SK-N-SH (cell line): ENCODE results near the gene NEUROG2. TPM values are rescaled to one million over a fixed set of nuclear protein-coding genes. Genes with fewer than 3 reads are reported as not detected.
A peak's percentile ranks its signal among the peaks of the same experiment; 100 is the strongest.

Source experiments
- CTCF ChIA-PET: fragments of 300-600, 350-600 bp; formaldehyde crosslinking; extraction: SDS; loops from one replicate; lab custom pipeline; 2021; lab: Yijun Ruan, JAX
- POLR2A ChIA-PET: fragments of 350-600 bp; sonication (Branson Sonifier 250); formaldehyde crosslinking; extraction: SDS; loops from one replicate; lab custom pipeline; 2020; ENCODE audit warnings: antibody characterized with exemption, inconsistent platforms; lab: Yijun Ruan, JAX
- DNase-seq: peaks from one replicate; pipeline ENCODE4 v3.0.0; 2012
- H2AFZ ChIP-seq: fragments of 200-600 bp; sonication (generic); 2 replicates; pipeline ENCODE4 v1.8.1; 2016; ENCODE audit warnings: antibody characterized with exemption, mild to moderate bottlenecking, low read depth
- H3F3A ChIP-seq: fragments of 200-600 bp; sonication (generic); replicated peaks from 2 replicates; pipeline ENCODE3; 2016; ENCODE audit warnings: antibody characterized with exemption, mild to moderate bottlenecking; ENCODE audit not compliant: insufficient read depth
- H3K27ac ChIP-seq, 2 experiments: fragments of 200-500 bp in 1 of 2; fragments of 200-600 bp in 1 of 2; sonication (Bioruptor generic) in 1 of 2; sonication (generic), shearing (Covaris generic) in 1 of 2; 2 replicates each; pipeline versions ENCODE4 v1.5.1 to v1.6.1; 2014 to 2016; ENCODE audit warnings: low read depth in 2 of 2, inconsistent platforms in 1 of 2, low read length in 1 of 2, mild to moderate bottlenecking in 1 of 2, mixed read lengths in 1 of 2
- H3K27me3 ChIP-seq: fragments of 200-600 bp; sonication (generic), shearing (Covaris generic); 2 replicates; pipeline ENCODE4 v1.6.1; 2016; ENCODE audit warnings: mixed run types; ENCODE audit not compliant: insufficient read depth
- H3K36me3 ChIP-seq, 2 experiments: fragments of 200-500 bp in 1 of 2; fragments of 200-600 bp in 1 of 2; sonication (Bioruptor generic) in 1 of 2; sonication (generic) in 1 of 2; replicated peaks in 1 of 2; 2 replicates each; pipeline versions ENCODE3 to v1.5.1; 2014 to 2016; ENCODE audit warnings: low read length in 1 of 2, mild to moderate bottlenecking in 1 of 2; ENCODE audit not compliant: insufficient read depth in 2 of 2, control insufficient read depth in 1 of 2
- H3K4me1 ChIP-seq, 2 experiments: fragments of 200-500 bp in 1 of 2; fragments of 200-600 bp in 1 of 2; sonication (Bioruptor generic) in 1 of 2; sonication (generic), shearing (Covaris generic) in 1 of 2; 2 replicates each; pipeline versions ENCODE4 v1.5.1 to v1.6.1; 2014 to 2016; ENCODE audit warnings: low read depth in 1 of 2, low read length in 1 of 2, mixed run types in 1 of 2; ENCODE audit not compliant: insufficient read depth in 2 of 2, control insufficient read depth in 1 of 2
- H3K4me2 ChIP-seq: fragments of 200-600 bp; sonication (generic), shearing (Covaris generic); 2 replicates; pipeline ENCODE4 v1.6.1; 2017; ENCODE audit warnings: mixed run types
- H3K4me3 ChIP-seq, 2 experiments: fragments of 200-500 bp in 1 of 2; fragments of 200-600 bp in 1 of 2; sonication (Bioruptor generic) in 1 of 2; sonication (generic), shearing (Covaris generic) in 1 of 2; 2 replicates each; pipeline versions ENCODE4 v1.5.1 to v1.8.1; 2014 to 2016; ENCODE audit warnings: low read depth in 2 of 2, inconsistent platforms in 1 of 2, low read length in 1 of 2, mild to moderate bottlenecking in 1 of 2, mixed read lengths in 1 of 2, moderate library complexity in 1 of 2
- H3K79me2 ChIP-seq: fragments of 200-600 bp; sonication (generic); 2 replicates; pipeline ENCODE4 v1.8.1; 2017; ENCODE audit warnings: mild to moderate bottlenecking; ENCODE audit not compliant: insufficient read depth
- H3K9ac ChIP-seq: fragments of 200-600 bp; sonication (generic); 2 replicates; pipeline ENCODE4 v1.6.1; 2017; ENCODE audit warnings: mixed run types
- H3K9me2 ChIP-seq: fragments of 200-600 bp; sonication (generic); 2 replicates; pipeline ENCODE4 v1.6.1; 2017; ENCODE audit warnings: mixed run types
- H3K9me3 ChIP-seq: fragments of 200-600 bp; sonication (generic); 2 replicates; pipeline ENCODE4 v1.6.1; 2017; ENCODE audit warnings: mixed run types, mild to moderate bottlenecking, moderate library complexity
- H4K20me1 ChIP-seq: fragments of 200-600 bp; sonication (generic); 2 replicates; pipeline ENCODE4 v1.6.1; 2017; ENCODE audit warnings: mild to moderate bottlenecking, mixed run types; ENCODE audit not compliant: insufficient read depth
- CHD2 ChIP-seq: fragments of 150-350 bp; IDR thresholded peaks from 2 replicates; pipeline ENCODE4 v1.6.1; 2018; ENCODE audit warnings: low read length; ENCODE audit not compliant: partially characterized antibody
- CTCF ChIP-seq: fragments of 200-600 bp; sonication (generic); IDR thresholded peaks from 2 replicates; pipeline ENCODE4 v1.6.1; 2017; ENCODE audit warnings: antibody characterized with exemption, mild to moderate bottlenecking, moderate library complexity
- EP300 ChIP-seq, 2 experiments: IDR thresholded peaks; 2 replicates each; pipeline versions ENCODE4 v1.4.0 to v1.6.1; 2012; ENCODE audit warnings: borderline replicate concordance in 1 of 2, low read depth in 1 of 2, low read length in 1 of 2
- EZH2phosphoT487 ChIP-seq: fragments of 200-600 bp; sonication (generic); IDR thresholded peaks from 2 replicates; pipeline ENCODE4 v1.6.1; 2017; ENCODE audit warnings: low read depth, mixed run types, mild to moderate bottlenecking, antibody characterized with exemption, moderate library complexity, borderline replicate concordance
- JUND ChIP-seq: IDR thresholded peaks from 2 replicates; pipeline ENCODE4 v1.4.0; 2012
- MAX ChIP-seq: IDR thresholded peaks from 2 replicates; pipeline ENCODE4 v1.4.0; 2012; ENCODE audit warnings: low read depth
- MEF2A ChIP-seq: IDR thresholded peaks from 2 replicates; pipeline ENCODE4 v1.4.0; 2012; ENCODE audit warnings: low read depth, borderline replicate concordance
- NRF1 ChIP-seq: IDR thresholded peaks from 2 replicates; pipeline ENCODE4 v1.6.1; 2012; ENCODE audit warnings: low read depth, mild to moderate bottlenecking, low read length
- POLR2AphosphoS5 ChIP-seq: IDR thresholded peaks from 2 replicates; pipeline ENCODE4 v1.6.1; 2012; ENCODE audit warnings: low read depth, low read length
- RCOR1 ChIP-seq: fragments of 150-350 bp; IDR thresholded peaks from 2 replicates; pipeline ENCODE4 v1.6.1; 2017; ENCODE audit warnings: antibody characterized with exemption, low read length
- RFX5 ChIP-seq: IDR thresholded peaks from 2 replicates; pipeline ENCODE4 v1.6.1; 2012; ENCODE audit warnings: mild to moderate bottlenecking, improper control_type of control experiment, low read length
- TCF12 ChIP-seq: IDR thresholded peaks from 2 replicates; pipeline ENCODE4 v1.4.0; 2012
- TEAD4 ChIP-seq: IDR thresholded peaks from 2 replicates; pipeline ENCODE4 v1.4.0; 2012; ENCODE audit warnings: mild to moderate bottlenecking, borderline replicate concordance; ENCODE audit not compliant: insufficient read depth
- WGBS: methylation state at CpG from one replicate; pipeline ENCODE4 v1.1.6; 2017; ENCODE audit warnings: low lambda C conversion rate; 5-methylcytosine and 5-hydroxymethylcytosine counted together
- polyA plus RNA-seq, 3 experiments: library from polyadenylated mRNA; depleted of rRNA; stranded (reverse); fragments of >200 nt; gene quantifications; 2 replicates each; pipeline ENCODE4 v1.2.3, GENCODE V29; 2012
- TF ChIP-seq, protein P1 (sequence below): IDR thresholded peaks from 2 replicates; pipeline ENCODE4 v1.6.1; 2012; ENCODE audit warnings: mild to moderate bottlenecking, low read depth, low read length, moderate library complexity
- TF ChIP-seq, protein P2 (sequence below): fragments of 150-350 bp; IDR thresholded peaks from 2 replicates; pipeline ENCODE4 v1.6.1; 2016; ENCODE audit warnings: mild to moderate bottlenecking, low read depth, low read length

Gene NEUROG2
- polyA plus RNA-seq, 1 of the 3 experiments (the other 2 are of a cell fraction) = not detected

GRCh38 chr4:112536123-112536522 lies 20.1 kb upstream of the NEUROG2 start:
- ChIA-PET CTCF (interaction anchor here (0.6 to 1.8 kb wide), 6 partner anchors 11 to 67 kb away, joined by 3 to 6 read pairs (median 4); partner anchors contain the start of gene NEUROG2), POLR2A (no interaction called here)
- no peak overlapping the region for H3K4me3 ChIP-seq
- 84% methylated on average over 2 of the region's 2 CpGs for WGBS
- no peaks in the 10 kb centered on the region for H3K27me3 ChIP-seq
- H3K9ac ChIP-seq = no peak overlapping the region
- no peak for DNase-seq
- H3K36me3 ChIP-seq = peaks cover 3 to 4% of the 10 kb centered on the region in 2 experiments
- H4K20me1 ChIP-seq = no peaks in the 10 kb centered on the region
- no peaks in the 10 kb centered on the region for H3K9me2 ChIP-seq
- peaks cover 0 to 16% of the 10 kb centered on the region in 2 experiments; a peak in 2 of 4 replicates for H3K4me1 ChIP-seq
- peak overlapping the region in 1 of 2 experiments; percentile 47; a peak in 2 of 4 replicates for H3K27ac ChIP-seq
- TF ChIP-seq TEAD4 (no peak), CTCF (no peak), RFX5 (no peak), EP300 (IDR thresholded peaks at IDR 0.05; ENCODE audit: borderline replicate concordance in 1 of 2, low read depth in 1 of 2, low read length in 1 of 2) (peak in 1 of 2 experiments; percentile 74; a peak in 2 of 4 replicates), MEF2A (no peak), NRF1 (no peak), JUND (no peak), CHD2 (no peak), POLR2AphosphoS5 (no peak), MAX (no peak), RCOR1 (no peak), TCF12 (peak; percentile 50; the same call in 1 of the 2 replicates), EZH2phosphoT487 (no peak)
- TF ChIP-seq, protein P1, sequence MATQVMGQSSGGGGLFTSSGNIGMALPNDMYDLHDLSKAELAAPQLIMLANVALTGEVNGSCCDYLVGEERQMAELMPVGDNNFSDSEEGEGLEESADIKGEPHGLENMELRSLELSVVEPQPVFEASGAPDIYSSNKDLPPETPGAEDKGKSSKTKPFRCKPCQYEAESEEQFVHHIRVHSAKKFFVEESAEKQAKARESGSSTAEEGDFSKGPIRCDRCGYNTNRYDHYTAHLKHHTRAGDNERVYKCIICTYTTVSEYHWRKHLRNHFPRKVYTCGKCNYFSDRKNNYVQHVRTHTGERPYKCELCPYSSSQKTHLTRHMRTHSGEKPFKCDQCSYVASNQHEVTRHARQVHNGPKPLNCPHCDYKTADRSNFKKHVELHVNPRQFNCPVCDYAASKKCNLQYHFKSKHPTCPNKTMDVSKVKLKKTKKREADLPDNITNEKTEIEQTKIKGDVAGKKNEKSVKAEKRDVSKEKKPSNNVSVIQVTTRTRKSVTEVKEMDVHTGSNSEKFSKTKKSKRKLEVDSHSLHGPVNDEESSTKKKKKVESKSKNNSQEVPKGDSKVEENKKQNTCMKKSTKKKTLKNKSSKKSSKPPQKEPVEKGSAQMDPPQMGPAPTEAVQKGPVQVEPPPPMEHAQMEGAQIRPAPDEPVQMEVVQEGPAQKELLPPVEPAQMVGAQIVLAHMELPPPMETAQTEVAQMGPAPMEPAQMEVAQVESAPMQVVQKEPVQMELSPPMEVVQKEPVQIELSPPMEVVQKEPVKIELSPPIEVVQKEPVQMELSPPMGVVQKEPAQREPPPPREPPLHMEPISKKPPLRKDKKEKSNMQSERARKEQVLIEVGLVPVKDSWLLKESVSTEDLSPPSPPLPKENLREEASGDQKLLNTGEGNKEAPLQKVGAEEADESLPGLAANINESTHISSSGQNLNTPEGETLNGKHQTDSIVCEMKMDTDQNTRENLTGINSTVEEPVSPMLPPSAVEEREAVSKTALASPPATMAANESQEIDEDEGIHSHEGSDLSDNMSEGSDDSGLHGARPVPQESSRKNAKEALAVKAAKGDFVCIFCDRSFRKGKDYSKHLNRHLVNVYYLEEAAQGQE = no peak
- TF ChIP-seq, protein P2, sequence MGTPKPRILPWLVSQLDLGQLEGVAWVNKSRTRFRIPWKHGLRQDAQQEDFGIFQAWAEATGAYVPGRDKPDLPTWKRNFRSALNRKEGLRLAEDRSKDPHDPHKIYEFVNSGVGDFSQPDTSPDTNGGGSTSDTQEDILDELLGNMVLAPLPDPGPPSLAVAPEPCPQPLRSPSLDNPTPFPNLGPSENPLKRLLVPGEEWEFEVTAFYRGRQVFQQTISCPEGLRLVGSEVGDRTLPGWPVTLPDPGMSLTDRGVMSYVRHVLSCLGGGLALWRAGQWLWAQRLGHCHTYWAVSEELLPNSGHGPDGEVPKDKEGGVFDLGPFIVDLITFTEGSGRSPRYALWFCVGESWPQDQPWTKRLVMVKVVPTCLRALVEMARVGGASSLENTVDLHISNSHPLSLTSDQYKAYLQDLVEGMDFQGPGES = no peak
- no peaks in the 10 kb centered on the region for H3K79me2 ChIP-seq
- no peaks in the 10 kb centered on the region for H3K9me3 ChIP-seq
- no peak overlapping the region for H2AFZ ChIP-seq
- no peaks in the 10 kb centered on the region for H3F3A ChIP-seq
- H3K4me2 ChIP-seq = no peak overlapping the region
